CD4-positive, alpha-beta T cell treated with Interleukin-6 at 100 ng/mL for 8 hours (primary cell): ENCODE measurements around the gene MRI1.
A peak's percentile ranks its signal among the peaks of the same experiment; 100 is the strongest.

Source experiments
- DNase-seq: peaks from one replicate; pipeline ENCODE4 v3.0.0-alpha.2; 2020; ENCODE audit warnings: mixed read lengths, low spot score

The MRI1 gene

GRCh38 chr19:13794757-13795589 lies 30.7 kb downstream of the MRI1 start, which contains the start of gene ZSWIM4:
Gene ZSWIM4 (plus strand): TSS chr19:13795443. CDS start chr19:13795649, 206 bp downstream.
- DNase-seq = peak; percentile 96

GRCh38 chr19:13795595-13796300 lies 31.4 kb downstream of the MRI1 start:
- DNase-seq = no peak

- DNase-seq = no peak
These were observed 32.2 kb downstream of the MRI1 start for GRCh38 chr19:13796301-13797057.

GRCh38 chr19:13797058-13797440 lies 32.7 kb downstream of the MRI1 start:
- DNase-seq = no peak

GRCh38 chr19:13797870-13798269 lies 33.5 kb downstream of the MRI1 start:
- DNase-seq = no peak

- DNase-seq = no peak
These were observed 35.3 kb downstream of the MRI1 start for GRCh38 chr19:13799669-13800068.

- DNase-seq = no peak
These were observed 38.7 kb downstream of the MRI1 start for GRCh38 chr19:13803038-13803437.

GRCh38 chr19:13804830-13805683 lies 40.7 kb downstream of the MRI1 start:
- no peak for DNase-seq

- DNase-seq = no peak
These were observed 42.4 kb downstream of the MRI1 start for GRCh38 chr19:13806728-13807127.

GRCh38 chr19:13807421-13808021 lies 43.2 kb downstream of the MRI1 start:
- no peak for DNase-seq

- no peak for DNase-seq
These were observed 44.5 kb downstream of the MRI1 start for GRCh38 chr19:13808856-13809255.

GRCh38 chr19:13812544-13812943 lies 48.2 kb downstream of the MRI1 start:
- DNase-seq = no peak

GRCh38 chr19:13813147-13813546 lies 48.8 kb downstream of the MRI1 start:
- DNase-seq = no peak

- no peak for DNase-seq
These were observed 50.2 kb downstream of the MRI1 start for GRCh38 chr19:13814550-13814949.

GRCh38 chr19:13817018-13817614 lies 52.8 kb downstream of the MRI1 start:
- DNase-seq = no peak

GRCh38 chr19:13817615-13818371 lies 53.5 kb downstream of the MRI1 start:
- peak; percentile 29 for DNase-seq

- DNase-seq = no peak
These were observed 54.9 kb downstream of the MRI1 start for GRCh38 chr19:13819238-13819637.

- no peak for DNase-seq
These were observed 57.0 kb downstream of the MRI1 start for GRCh38 chr19:13821292-13821691.

- no peak for DNase-seq
These were observed 58.9 kb downstream of the MRI1 start for GRCh38 chr19:13823256-13823655.
